H1 (cell line): ENCODE data around the gene VIPAS39. TPM values are rescaled to one million over a fixed set of nuclear protein-coding genes. Genes with fewer than 3 reads are reported as not detected.

Experiments
- CTCF ChIA-PET: fragments of 300-600 bp; sonication (Branson Sonifier 250); formaldehyde crosslinking; loops from one replicate; lab custom pipeline; 2021; ENCODE audit not compliant: partially characterized antibody; lab: Charles Lee
- POLR2A ChIA-PET: fragments of 300-600 bp; sonication (Branson Sonifier 250); formaldehyde crosslinking; loops from one replicate; lab custom pipeline; 2021; ENCODE audit warnings: inconsistent platforms; ENCODE audit not compliant: partially characterized antibody; lab: Charles Lee
- DNase-seq, 2 experiments: peaks; one replicate each; pipeline versions ENCODE4 v3.0.0 to v3.0.0-alpha.2; 2010 to 2022; ENCODE audit warnings: low spot score in 2 of 2, low read depth in 1 of 2, mixed read lengths in 1 of 2
- FAIRE-seq: peaks from 2 replicates; lab custom pipeline; 2011; peaks lifted over from hg19 to GRCh38; lab: Jason Lieb, UNC
- H2AFZ ChIP-seq: 2 replicates; pipeline ENCODE4 v1.8.1; 2012; ENCODE audit warnings: low read length, inconsistent platforms
- H2AK5ac ChIP-seq: 2 replicates; pipeline ENCODE4 v1.6.1; 2013; ENCODE audit warnings: low read depth, low read length
- H2BK120ac ChIP-seq: replicated peaks from 2 replicates; pipeline ENCODE3; 2013; ENCODE audit warnings: low read depth, low read length, inconsistent platforms
- H2BK12ac ChIP-seq: 2 replicates; pipeline ENCODE4 v1.6.1; 2013; ENCODE audit warnings: low read depth, low read length
- H2BK15ac ChIP-seq: 2 replicates; pipeline ENCODE4 v1.6.1; 2013; ENCODE audit warnings: low read length
- H2BK20ac ChIP-seq: 2 replicates; pipeline ENCODE4 v1.6.1; 2013; ENCODE audit warnings: low read length
- H2BK5ac ChIP-seq: 2 replicates; pipeline ENCODE4 v1.6.1; 2013; ENCODE audit warnings: low read depth, low read length
- H3K14ac ChIP-seq: 2 replicates; pipeline ENCODE4 v1.6.1; 2013; ENCODE audit warnings: inconsistent platforms; ENCODE audit not compliant: insufficient read length
- H3K18ac ChIP-seq: 2 replicates; pipeline ENCODE4 v1.6.1; 2013; ENCODE audit warnings: low read length; ENCODE audit errors: extremely low read depth
- H3K23ac ChIP-seq: 2 replicates; pipeline ENCODE4 v1.6.1; 2013; ENCODE audit warnings: inconsistent platforms; ENCODE audit not compliant: insufficient read length
- H3K23me2 ChIP-seq: 2 replicates; pipeline ENCODE4 v1.6.1; 2013; ENCODE audit warnings: low read depth, low read length
- H3K27ac ChIP-seq: 2 replicates; pipeline ENCODE4 v1.6.1; 2011; ENCODE audit warnings: low read depth, low read length, inconsistent platforms
- H3K27me3 ChIP-seq, 4 experiments: replicated peaks in 1 of 4; 1 replicate in 1 of 4; 2 replicates in 3 of 4; pipeline versions ENCODE4 v1.6.1 to v1.8.1; 2011 to 2013; ENCODE audit warnings: low read length in 3 of 4, mild to moderate bottlenecking in 3 of 4, inconsistent platforms in 2 of 4, mixed read lengths in 2 of 4, moderate library complexity in 1 of 4; ENCODE audit not compliant: control insufficient read depth in 3 of 4, insufficient read depth in 3 of 4; ENCODE audit errors: extremely low read depth in 1 of 4
- H3K36me3 ChIP-seq, 4 experiments: 2 replicates each; pipeline versions ENCODE4 v1.6.1 to v1.8.1; 2011 to 2013; ENCODE audit warnings: mild to moderate bottlenecking in 4 of 4, low read length in 3 of 4, moderate library complexity in 2 of 4, control low read depth in 1 of 4, inconsistent platforms in 1 of 4; ENCODE audit not compliant: insufficient read depth in 4 of 4, control insufficient read depth in 2 of 4
- H3K4ac ChIP-seq: replicated peaks from 2 replicates; pipeline ENCODE3; 2013; ENCODE audit warnings: low read length, low read depth, mixed read lengths, inconsistent platforms; ENCODE audit not compliant: insufficient read length
- H3K4me1 ChIP-seq, 4 experiments: replicated peaks in 1 of 4; 1 replicate in 1 of 4; 2 replicates in 3 of 4; pipeline versions ENCODE4 v1.6.1 to v1.8.1; 2011 to 2013; ENCODE audit warnings: low read length in 3 of 4, inconsistent platforms in 2 of 4, mixed read lengths in 1 of 4; ENCODE audit not compliant: insufficient read depth in 4 of 4, control insufficient read depth in 3 of 4
- H3K4me2 ChIP-seq, 2 experiments: 2 replicates each; pipeline versions ENCODE4 v1.6.1 to v1.8.1; 2011 to 2013; ENCODE audit warnings: low read depth in 2 of 2, low read length in 2 of 2, control low read depth in 1 of 2, inconsistent platforms in 1 of 2, mild to moderate bottlenecking in 1 of 2; ENCODE audit not compliant: insufficient read depth in 1 of 2
- H3K4me3 ChIP-seq, 4 experiments: fragments of 200-600, 300-600 bp in 1 of 4; sonication (generic), shearing (Covaris generic), sonication (Bioruptor Twin) in 1 of 4; 2 replicates each; pipeline versions ENCODE4 v1.5.1 to v1.8.1; 2011 to 2016; ENCODE audit warnings: low read length in 4 of 4, low read depth in 3 of 4, control low read depth in 2 of 4, inconsistent platforms in 2 of 4, mild to moderate bottlenecking in 2 of 4, mixed read lengths in 1 of 4, moderate library complexity in 1 of 4; ENCODE audit not compliant: insufficient read depth in 2 of 4; ENCODE audit errors: extremely low read depth in 1 of 4
- H3K56ac ChIP-seq: replicated peaks from 2 replicates; pipeline ENCODE3; 2013; ENCODE audit warnings: low read depth, mild to moderate bottlenecking, mixed read lengths, low read length, inconsistent platforms; ENCODE audit not compliant: insufficient read length
- H3K79me1 ChIP-seq: 2 replicates; pipeline ENCODE4 v1.6.1; 2013; ENCODE audit warnings: low read depth, low read length, control low read depth
- H3K79me2 ChIP-seq, 2 experiments: 2 replicates each; pipeline versions ENCODE4 v1.6.1 to v1.8.1; 2012 to 2013; ENCODE audit warnings: low read length in 2 of 2, mild to moderate bottlenecking in 2 of 2, inconsistent platforms in 1 of 2; ENCODE audit not compliant: insufficient read depth in 2 of 2, control insufficient read depth in 1 of 2
- H3K9ac ChIP-seq, 4 experiments: replicated peaks in 1 of 4; 1 replicate in 1 of 4; 2 replicates in 3 of 4; pipeline versions ENCODE4 v1.6.1 to v1.8.1; 2011 to 2013; ENCODE audit warnings: low read depth in 3 of 4, low read length in 3 of 4, control low read depth in 2 of 4, mild to moderate bottlenecking in 2 of 4, moderate library complexity in 2 of 4, inconsistent platforms in 1 of 4; ENCODE audit errors: extremely low read depth in 1 of 4
- H3K9me3 ChIP-seq, 2 experiments: 2 replicates each; pipeline versions ENCODE4 v1.6.1 to v1.8.1; 2012 to 2013; ENCODE audit warnings: mild to moderate bottlenecking in 2 of 2, moderate library complexity in 2 of 2, control low read depth in 1 of 2, inconsistent platforms in 1 of 2, low read depth in 1 of 2, low read length in 1 of 2, mixed read lengths in 1 of 2; ENCODE audit not compliant: insufficient read depth in 2 of 2
- H4K20me1 ChIP-seq, 2 experiments: replicated peaks in 1 of 2; 2 replicates each; pipeline versions ENCODE3 to v1.8.1; 2011 to 2013; ENCODE audit warnings: inconsistent platforms in 2 of 2, low read length in 2 of 2, mild to moderate bottlenecking in 1 of 2; ENCODE audit not compliant: insufficient read depth in 2 of 2, control insufficient read depth in 1 of 2
- H4K5ac ChIP-seq: 2 replicates; pipeline ENCODE4 v1.6.1; 2013; ENCODE audit warnings: low read length, low read depth, mixed read lengths, inconsistent platforms; ENCODE audit not compliant: insufficient read length
- H4K8ac ChIP-seq: 2 replicates; pipeline ENCODE4 v1.8.0; 2013; ENCODE audit warnings: mild to moderate bottlenecking, moderate library complexity, low read length, inconsistent platforms; ENCODE audit not compliant: insufficient read depth; ENCODE audit errors: extremely low read depth
- H4K91ac ChIP-seq: replicated peaks from 2 replicates; pipeline ENCODE3; 2013; ENCODE audit warnings: low read length, mixed read lengths, inconsistent platforms; ENCODE audit not compliant: insufficient read length
- BRCA1 ChIP-seq: IDR thresholded peaks from 2 replicates; pipeline ENCODE4 v1.6.1; 2012; ENCODE audit warnings: low read depth, low read length, improper control_type of control experiment
- KDM4A ChIP-seq: IDR thresholded peaks from one replicate; pipeline ENCODE4 v1.7.1; 2012; ENCODE audit warnings: low read depth, mild to moderate bottlenecking, moderate library complexity, low read length, inconsistent platforms; ENCODE audit not compliant: severe bottlenecking
- NANOG ChIP-seq: IDR thresholded peaks from 2 replicates; pipeline ENCODE4 v1.6.1; 2011; ENCODE audit warnings: low read length, low read depth, mild to moderate bottlenecking, inconsistent platforms; ENCODE audit not compliant: insufficient read depth, poor library complexity, severe bottlenecking
- NRF1 ChIP-seq: IDR thresholded peaks from 2 replicates; pipeline ENCODE4 v1.6.1; 2011; ENCODE audit warnings: mild to moderate bottlenecking, low read depth, low read length, improper control_type of control experiment
- SIN3A ChIP-seq, 2 experiments: IDR thresholded peaks in 1 of 2; conservative IDR thresholded peaks in 1 of 2; 2 replicates each; pipeline ENCODE4 v1.6.1; 2011 to 2012; ENCODE audit warnings: low read length in 2 of 2, improper control_type of control experiment in 1 of 2, low read depth in 1 of 2, mild to moderate bottlenecking in 1 of 2
- SIX5 ChIP-seq: IDR thresholded peaks from 2 replicates; pipeline ENCODE4 v1.6.1; 2011; ENCODE audit warnings: mild to moderate bottlenecking, low read depth, low read length
- SRF ChIP-seq: IDR thresholded peaks from 2 replicates; pipeline ENCODE4 v1.6.1; 2011; ENCODE audit warnings: mild to moderate bottlenecking, low read depth, low read length, moderate library complexity
- TAF7 ChIP-seq: optimal IDR thresholded peaks from 2 replicates; pipeline ENCODE3; 2011; ENCODE audit warnings: low read depth, mild to moderate bottlenecking, inconsistent platforms, low read length, moderate library complexity, borderline replicate concordance
- WGBS, 2 experiments: shearing (Covaris generic) in 1 of 2; methylation state at CpG; one replicate each; pipeline versions ENCODE4 v1.1.6 to v1.1.7; 2013 to 2015; ENCODE audit warnings: low lambda C conversion rate in 2 of 2, mixed read lengths in 2 of 2, inconsistent platforms in 1 of 2, low coverage in 1 of 2, missing lambda C conversion rate in 1 of 2; ENCODE audit not compliant: insufficient replicate concordance in 2 of 2, insufficient coverage in 1 of 2, insufficient read length in 1 of 2; ENCODE audit errors: extremely low coverage in 1 of 2, missing lambda C conversion rate in 1 of 2; 5-methylcytosine and 5-hydroxymethylcytosine counted together
- polyA plus RNA-seq, 7 experiments: library from polyadenylated mRNA; depleted of rRNA in 3 of 7; stranded (reverse) in 5 of 7; unstranded in 2 of 7; fragments of >200 nt in 5 of 7; fragments of 200-250 nt in 2 of 7; gene quantifications; 1 replicate in 5 of 7; 2 replicates in 1 of 7; 4 replicates in 1 of 7; pipeline versions ENCODE4 v1.2.1 to v1.2.3, GENCODE V29; 2011 to 2013; ENCODE audit warnings: missing spikeins in 2 of 7, mixed read lengths in 2 of 7
- total RNA-seq: library from RNA; stranded (reverse); fragmentation: NEBNext Ultra II Directional; extraction: Animal tissue kit (Norgen Biotek cat#: 25700); gene quantifications from 2 replicates; pipeline ENCODE4 v1.2.1, GENCODE V29; 2021
- TF ChIP-seq, protein P1 (sequence below): IDR thresholded peaks from 2 replicates; pipeline ENCODE4 v1.6.1; 2012; ENCODE audit warnings: inconsistent platforms

Gene VIPAS39
- total and polyA plus RNA-seq, 2 of the 8 experiments (the other 6 are each of a cell fraction or from before 2014, with no cell fraction given): 19.6 to 20.6 TPM

DNA sequence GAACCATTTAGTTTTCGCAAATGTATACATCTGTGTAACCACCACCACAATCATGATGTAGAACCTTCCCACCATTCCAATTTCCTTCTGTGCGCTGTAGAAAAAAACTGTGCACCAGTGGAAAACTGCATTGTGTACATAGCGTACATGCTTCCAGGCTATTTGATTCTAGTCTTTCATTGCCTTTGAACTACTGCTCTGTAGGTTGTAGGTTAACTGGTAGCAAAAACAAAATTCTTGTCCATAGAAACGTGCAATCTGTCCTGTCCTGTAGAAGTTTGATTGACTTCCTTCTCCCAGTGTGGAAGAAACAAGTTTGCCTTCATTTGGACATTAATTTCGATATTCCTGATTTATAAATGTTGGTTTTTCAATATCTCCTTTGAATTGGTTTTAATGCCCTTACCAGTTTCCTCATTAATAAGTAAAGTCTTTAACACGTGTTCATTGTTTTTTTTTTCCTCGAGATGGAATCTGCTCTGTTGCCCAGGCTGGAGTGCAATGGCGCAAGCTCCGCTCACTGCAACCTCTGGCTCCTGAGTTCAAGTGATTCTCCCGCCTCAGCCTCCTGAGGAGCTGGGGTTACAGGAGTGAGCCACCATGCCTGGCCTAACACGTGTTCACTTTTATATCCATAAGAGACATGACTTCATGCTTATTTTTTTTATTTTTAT lies 44.8 kb upstream of the VIPAS39 start:
- Histone ChIP-seq H3K4ac (no peak overlapping the region), H3K23me2 (peaks cover 14% of the 10 kb centered on the region; the same call in 1 of the 2 replicates), H3K79me1 (no peaks in the 10 kb centered on the region), H2AFZ (no peak overlapping the region), H2BK15ac (no peak overlapping the region), H2BK12ac (no peak overlapping the region), H3K79me2 (no peaks in the 10 kb centered on the region), H4K5ac (no peak overlapping the region), H3K4me2 (no peak overlapping the region), H3K56ac (no peak overlapping the region), H3K4me3 (no peak overlapping the region), H2BK20ac (no peak overlapping the region), H4K20me1 (peaks cover 0 to 2% of the 10 kb centered on the region in 2 experiments), H3K9ac (no peak overlapping the region), H2BK5ac (no peak overlapping the region), H3K18ac (no peak overlapping the region), H2AK5ac (no peak overlapping the region), H4K91ac (no peak overlapping the region), H3K27ac (no peak overlapping the region), H3K27me3 (peaks cover 25 to 37% (median 33%) of the 10 kb centered on the region in 4 experiments), H3K4me1 (peaks cover 0 to 7% (median 3%) of the 10 kb centered on the region in 4 experiments; a peak in 4 of 7 replicates), H3K9me3 (no peaks in the 10 kb centered on the region), H4K8ac (no peak overlapping the region), H3K14ac (no peak overlapping the region), H3K23ac (no peak overlapping the region), H3K36me3 (no peaks in the 10 kb centered on the region; a peak in 1 of 8 replicates), H2BK120ac (no peak overlapping the region)
- WGBS, 2 experiments: 84% methylated on average over 11 of the region's 11 CpGs; no CpG with 5 or more reads in 1 of the 2 experiments
- POLR2A ChIA-PET: no interaction called here
- FAIRE-seq (no peak), DNase-seq (no peak)
- CTCF ChIA-PET: no interaction called here
- no peak for TF ChIP-seq BRCA1
- TF ChIP-seq, protein P1, sequence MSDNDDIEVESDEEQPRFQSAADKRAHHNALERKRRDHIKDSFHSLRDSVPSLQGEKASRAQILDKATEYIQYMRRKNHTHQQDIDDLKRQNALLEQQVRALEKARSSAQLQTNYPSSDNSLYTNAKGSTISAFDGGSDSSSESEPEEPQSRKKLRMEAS: no peak
- no peak for TF ChIP-seq SIN3A (conservative IDR thresholded peaks at IDR 0.05 in 1 of 2, IDR thresholded peaks at IDR 0.05 in 1 of 2; ENCODE audit: low read depth in 1 of 2, low read length in 2 of 2)
- TF ChIP-seq SIX5: no peak
- no peak for TF ChIP-seq NANOG
- no peak for TF ChIP-seq NRF1
- TF ChIP-seq KDM4A: no peak
- no peak for TF ChIP-seq SRF
- no peak for TF ChIP-seq TAF7
